ENCODE measurements around the gene EIF2S3.
A peak's percentile ranks its signal among the peaks of the same experiment; 100 is the strongest.
"Not testable (repeated sequence)": the region's sequence is repeated elsewhere in the genome, so short reads cannot be mapped to it uniquely, and the experiment has no call there.

The EIF2S3 gene

DNA sequence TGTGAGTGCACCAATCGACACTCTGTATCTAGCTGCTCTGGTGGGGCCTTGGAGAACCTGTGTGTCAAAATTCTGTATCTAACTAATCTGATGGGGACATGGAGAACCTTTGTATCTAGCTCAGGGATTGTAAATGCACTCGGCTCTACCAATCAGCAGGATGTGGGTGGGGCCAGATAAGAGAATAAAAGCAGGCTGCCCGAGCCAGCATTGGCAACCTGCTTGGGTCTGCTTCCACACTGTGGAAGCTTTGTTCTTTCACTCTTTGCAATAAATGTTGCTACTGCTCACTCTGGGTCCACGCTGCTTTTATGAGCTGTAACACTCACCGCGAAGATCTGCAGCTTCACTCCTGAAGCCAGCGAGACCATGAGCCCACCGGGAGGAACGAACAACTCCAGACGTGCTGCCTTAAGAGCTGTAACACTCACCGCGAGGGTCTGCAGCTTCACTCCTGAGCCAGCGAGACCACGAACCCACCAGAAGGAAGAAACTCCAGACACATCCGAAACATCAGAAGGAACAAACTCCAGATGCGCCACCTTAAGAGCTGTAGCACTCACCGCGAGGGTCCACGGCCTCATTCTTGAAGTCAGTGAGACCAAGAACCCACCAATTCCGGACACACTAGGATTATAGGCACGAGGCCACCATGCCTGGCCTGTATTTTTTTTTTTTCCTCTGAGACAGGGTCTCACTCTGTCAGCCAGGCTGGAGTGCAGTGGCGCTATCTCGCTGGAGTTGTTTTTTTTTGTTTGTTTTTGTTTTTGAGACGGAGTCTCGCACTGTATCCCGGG is 4.0 kb upstream of the EIF2S3 start:
- FAIRE-seq, result not testable (repeated sequence)

DNA sequence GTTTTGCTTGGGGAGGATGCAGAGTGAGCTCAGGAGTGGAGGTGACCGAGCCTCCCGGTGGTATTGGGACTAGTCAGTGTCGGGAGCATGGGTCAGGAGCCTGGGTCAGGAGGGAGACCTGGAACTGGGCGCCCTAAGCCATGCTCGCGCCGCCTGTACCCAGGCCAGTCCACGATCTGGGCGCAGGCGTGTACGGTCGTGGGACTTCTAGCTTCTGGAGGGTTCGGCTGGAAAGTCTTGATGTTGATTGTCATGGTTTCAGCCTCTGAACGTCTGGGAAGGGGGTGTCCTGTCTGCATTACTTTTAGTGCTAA is 244 bp downstream of the EIF2S3 start:
- FAIRE-seq, result no peak

DNA sequence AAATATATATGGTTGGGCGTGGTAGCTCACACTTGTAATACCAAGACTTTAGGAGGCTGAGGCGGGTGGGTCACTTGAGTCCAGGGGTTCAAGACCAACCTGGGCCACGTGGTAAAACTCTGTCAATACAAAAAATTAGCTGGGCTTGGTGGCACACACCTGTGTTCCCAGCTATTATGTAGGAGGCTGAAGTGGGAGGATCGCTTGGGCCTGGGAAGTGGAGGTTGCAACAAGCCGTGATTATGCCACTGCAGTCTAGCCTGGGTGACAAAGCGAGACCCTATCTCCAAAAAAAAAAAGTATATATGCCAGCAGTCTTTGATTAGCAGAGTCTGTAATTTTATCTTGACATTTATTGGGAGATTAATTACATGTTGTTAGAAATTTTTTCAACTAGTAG is 8.7 kb downstream of the EIF2S3 start:
- FAIRE-seq, result no peak

DNA sequence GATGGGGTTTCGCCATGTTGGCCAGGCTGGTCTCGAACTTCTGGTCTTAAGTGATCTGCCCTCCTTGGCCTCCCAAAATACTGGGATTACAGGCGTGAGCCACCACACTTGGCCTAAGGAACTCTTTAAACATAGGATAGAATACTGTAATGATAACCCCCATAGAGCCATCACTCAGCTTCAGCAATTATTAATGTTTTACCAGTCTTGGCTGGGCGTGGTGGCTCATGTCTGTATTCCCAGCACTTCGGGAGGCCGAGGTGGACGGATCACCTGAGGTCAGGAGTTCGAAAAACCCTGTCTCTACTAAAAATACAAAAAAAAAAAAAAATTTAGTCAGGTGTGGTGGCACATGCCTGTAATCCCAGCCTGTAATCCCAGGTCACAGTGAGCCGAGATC is 15.1 kb downstream of the EIF2S3 start:
- FAIRE-seq, result no peak

DNA sequence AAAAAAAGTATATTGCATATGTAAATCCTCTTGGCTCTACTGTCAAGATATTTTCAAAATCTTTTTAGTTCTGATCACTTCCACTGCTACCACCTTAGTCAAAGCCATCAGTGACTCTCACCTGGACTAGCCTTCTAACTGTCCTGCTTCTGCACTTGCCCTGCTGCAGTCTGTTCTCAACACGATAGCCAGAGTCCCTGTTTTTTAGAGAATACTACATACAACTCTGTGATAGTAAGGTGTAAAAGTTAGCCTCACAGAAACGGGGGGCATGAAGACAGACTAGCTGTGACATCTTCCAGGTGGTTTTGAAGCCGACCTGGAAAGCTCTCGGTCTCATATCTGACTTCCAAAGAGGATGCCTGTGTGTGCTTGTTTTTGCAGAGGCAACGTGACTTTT is 24.7 kb downstream of the EIF2S3 start:
- FAIRE-seq, result no peak

DNA sequence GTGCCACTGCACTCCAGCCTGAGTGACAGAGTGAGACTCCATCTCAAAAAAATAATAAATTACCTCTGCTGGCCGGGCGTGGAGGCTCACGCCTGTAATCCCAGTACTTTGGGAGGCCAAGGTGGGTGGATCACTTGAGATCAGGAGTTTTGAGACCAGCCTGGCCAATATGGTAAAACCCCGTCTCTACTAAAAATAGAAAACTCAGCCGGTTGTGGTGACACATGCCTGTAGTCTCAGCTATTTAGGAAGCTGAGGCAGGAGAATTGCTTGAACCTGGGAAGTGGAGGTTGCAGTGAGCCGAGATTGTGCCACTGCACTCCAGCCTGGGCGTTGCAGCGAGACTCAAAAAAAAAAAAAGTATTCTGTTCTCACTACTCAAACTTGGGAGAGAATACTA is 25.5 kb downstream of the EIF2S3 start:
- FAIRE-seq, result not testable (repeated sequence)

DNA sequence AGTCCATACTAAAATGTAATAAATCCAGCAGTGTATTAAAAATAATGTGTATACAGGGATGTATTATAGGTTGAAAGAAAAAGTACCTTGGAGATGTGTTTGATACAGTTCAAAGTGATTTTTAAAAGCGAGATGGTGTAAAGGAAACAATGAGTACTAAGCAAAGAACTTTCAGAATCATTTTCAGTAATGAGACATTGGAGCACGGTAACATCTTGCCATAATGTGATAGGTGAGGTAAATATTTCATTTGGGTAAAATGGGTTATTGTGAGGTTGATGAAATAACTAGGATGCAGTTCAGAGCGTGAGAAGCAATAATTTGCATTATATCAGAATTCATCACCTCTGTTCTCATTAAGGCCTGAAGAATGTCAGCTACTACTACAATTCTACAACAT is 25.9 kb downstream of the EIF2S3 start:
- FAIRE-seq, result no peak

DNA sequence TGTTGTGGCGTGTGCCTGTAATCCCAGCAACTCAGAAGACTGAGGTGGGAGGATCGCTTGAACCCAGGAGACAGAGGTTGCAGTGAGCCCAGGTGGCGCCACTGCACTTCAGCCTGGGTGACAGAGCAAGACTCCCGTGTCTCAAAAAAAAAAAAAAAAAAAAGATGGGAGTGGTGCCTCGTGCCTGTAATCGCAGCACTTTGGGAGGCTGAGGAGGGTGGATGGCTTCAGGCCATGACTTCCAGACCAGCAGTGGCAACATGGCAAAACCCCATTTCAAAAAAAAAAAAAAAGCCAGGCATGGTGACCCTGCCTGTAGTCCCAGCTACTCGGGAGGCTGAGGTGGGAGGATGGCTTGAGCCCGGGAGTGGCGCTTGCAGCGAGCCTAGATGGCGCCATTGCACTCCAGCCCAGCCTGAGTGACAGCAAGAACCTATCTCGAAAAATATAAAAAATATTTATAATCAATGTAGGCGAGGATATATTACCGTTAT is 27.0 kb downstream of the EIF2S3 start:
- peak; percentile 97 for FAIRE-seq

DNA sequence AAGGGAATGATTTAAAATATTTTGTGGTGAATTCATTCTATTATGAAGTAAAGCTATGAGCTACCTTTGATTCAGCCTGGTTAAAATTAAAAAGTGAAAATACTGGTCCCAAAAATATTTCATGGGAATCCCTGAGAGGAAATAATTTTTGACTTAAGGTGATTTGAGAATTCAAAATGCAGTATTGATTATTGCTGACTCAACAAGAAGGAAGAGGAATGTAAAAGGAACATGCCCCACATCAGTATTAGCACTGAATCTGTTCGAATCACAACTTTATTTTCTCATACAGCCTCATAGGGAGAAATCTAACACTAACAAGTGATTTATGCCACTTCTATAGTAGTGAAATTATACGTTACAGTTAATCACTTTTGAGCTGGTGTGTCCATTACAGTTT is 27.7 kb downstream of the EIF2S3 start:
- no peak for FAIRE-seq

DNA sequence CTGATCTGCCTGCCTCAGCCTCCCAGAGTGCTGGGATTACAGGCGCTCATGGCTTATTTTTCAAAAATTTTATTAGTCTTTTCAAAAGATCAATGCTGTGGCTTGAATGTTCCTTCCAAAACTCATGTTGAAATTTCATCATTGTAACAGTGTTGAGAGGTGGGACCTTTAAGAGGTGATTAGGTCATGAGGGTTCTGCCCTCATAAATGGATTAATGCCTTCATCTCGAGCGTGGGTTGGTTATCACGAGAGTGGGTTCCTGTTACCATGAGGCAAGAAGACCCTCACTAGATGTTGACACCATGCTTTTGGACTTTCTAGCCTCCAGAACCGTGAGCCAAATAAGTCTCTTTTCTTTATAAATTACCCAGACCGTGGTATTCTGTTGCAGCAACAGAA is 30.3 kb downstream of the EIF2S3 start:
- peak; percentile 88 for FAIRE-seq

DNA sequence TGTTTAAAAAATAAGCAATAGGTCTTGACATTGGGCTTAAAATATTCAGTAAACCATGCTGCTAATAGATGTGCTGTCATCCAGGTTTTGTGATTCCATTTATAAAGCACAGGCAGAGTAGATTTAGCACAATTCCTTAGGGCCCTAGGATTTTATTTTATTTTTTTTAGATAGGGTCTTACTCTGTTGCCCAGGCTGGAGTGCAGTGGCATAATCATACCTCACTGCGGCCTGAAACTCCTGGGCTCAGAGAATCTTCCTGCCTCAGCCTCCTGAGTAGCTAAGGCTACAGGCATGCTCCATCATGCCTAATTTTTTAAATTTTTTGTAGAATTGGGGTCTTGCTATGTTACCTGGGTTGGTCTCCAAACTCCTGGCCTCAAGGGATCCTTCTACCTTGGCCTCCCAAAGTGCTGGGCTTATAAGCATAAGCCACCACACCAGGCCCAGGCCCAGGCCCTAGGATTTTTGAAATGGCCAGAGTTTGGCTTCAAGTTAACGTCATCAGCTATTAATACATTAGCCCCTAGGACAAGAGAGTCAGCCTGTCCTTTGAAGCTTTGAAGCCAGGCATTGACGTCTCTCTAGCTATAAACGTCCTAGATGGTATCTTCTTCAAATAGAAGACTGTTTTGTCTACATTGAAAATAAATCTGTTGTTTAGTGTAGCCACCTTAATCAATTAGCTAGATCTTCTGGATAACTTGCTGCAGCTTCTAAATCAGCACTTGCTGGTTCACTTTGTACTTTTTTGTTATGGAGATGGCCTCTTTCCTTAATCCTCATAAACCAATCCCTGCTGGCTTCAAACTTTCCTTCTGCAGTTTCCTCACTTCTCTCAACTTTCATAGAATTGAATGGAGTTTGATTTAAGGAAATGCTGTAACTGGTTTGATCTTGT is 35.8 kb downstream of the EIF2S3 start:
- FAIRE-seq, result no peak

DNA sequence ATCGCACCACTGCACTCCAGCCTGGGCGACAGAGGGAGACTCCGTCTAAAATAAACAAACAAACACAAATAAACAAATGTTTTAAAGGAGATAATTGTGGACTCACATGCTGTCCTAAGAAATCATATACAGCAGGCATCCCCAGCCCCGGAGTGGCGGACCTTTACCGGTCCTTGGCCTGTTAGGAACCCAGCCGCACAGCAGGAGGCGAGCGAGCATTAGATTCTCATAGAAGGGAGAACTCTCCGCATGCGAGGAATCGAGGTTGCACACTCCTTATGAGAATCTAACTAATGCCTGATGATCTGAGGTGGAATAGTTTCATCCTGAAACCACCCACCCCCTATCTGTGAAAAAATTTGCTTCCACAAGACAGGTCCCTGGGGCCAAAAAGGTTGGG is 39.0 kb downstream of the EIF2S3 start:
- FAIRE-seq, result no peak

DNA sequence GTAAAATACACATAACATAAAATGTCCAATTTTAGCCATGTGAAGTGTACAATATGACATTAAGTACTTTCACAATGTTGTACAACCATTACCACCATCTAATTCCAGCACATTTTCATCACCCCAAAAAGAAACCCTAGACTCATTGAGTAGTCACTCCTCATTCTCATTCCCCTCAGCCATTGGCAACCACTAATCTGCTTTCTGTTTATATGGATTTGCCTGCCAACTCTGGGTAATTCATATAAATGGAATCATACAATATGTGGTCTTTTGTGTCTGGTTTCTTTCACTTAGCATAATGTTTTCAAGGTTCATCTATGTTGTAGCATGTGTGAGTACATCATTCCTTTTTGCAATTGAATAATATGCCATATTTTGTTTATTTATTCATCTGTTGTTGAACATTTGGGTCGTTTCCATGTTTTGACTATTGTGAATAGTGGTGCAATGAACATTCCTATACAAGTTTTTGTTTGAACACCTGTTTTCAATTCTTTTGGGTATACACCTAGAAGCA is 43.0 kb downstream of the EIF2S3 start:
- no peak for FAIRE-seq

DNA sequence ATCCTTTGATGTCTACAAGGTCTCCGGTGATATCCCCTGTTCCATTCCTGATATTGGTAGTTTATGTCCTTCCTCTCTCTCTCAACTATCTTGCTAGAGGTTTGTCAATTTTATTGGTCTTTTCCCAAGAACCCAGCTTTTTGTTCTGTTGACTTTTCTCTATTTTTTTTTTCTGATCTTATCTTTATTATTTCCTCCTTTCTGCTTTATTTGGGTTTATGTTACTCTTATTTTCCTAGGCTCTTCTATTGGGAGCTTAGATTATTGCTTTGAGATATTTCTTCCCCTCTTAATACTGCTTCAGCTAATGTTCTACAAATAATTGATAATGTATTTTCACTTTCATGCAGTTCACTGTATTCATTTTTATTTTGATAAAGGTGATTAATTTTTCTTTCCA is 44.2 kb downstream of the EIF2S3 start:
- no peak for FAIRE-seq

DNA sequence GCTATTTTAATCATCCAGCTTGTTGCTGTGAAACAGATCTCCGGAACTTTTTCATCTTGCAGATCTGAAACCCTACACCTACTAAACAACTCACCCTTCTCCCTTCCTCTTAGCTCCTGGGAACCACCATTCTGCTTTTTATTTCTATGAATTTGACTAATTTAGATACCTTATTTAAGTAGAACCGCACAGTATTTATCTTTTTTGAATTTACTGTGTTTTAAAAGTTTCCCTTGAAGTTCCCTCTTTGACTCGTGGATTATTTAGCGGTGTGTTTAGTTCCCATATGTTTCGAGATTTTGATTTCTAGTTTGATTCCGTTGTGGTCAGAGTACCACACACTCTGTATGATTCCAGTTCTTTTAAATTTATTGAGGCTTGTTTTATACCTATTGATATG is 44.6 kb downstream of the EIF2S3 start:
- FAIRE-seq, result no peak

DNA sequence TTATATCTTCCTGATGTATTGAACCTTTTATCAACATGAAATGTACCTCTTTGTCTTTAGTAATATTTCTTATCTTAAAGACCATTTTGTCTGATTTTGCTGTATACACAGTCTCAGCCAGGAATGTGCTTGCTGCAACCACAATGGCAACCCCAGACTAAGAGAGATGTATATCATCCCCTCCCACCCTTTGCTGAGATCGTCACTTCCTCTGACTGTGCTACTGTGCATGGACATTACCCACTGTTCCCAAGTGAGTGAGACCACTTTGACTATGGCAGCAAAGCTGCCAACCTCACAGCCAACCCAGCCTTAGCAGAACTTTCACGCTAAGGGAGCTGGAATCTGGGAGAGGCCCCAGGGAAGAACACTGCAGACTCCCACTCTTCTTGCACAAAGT is 46.0 kb downstream of the EIF2S3 start:
- FAIRE-seq, result no peak

DNA sequence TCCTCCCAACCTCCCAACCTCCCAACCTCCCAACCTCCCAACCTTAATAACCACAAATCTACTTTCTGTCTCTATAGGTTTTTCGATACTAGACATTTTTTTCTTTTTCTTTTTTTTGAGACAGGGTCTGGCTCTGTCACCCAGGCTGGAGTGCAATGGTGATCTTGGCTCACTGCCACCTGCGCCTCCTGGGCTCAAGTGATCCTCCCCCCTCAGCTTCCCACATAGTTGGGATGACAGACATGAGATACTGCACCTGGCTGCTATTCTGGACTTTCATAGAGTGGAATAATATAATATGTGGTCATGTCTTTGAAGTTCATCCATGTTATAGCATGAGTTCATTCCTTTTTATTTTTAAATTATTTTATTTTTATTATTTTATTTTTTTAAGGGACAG is 55.3 kb downstream of the EIF2S3 start:
- no peak for FAIRE-seq

DNA sequence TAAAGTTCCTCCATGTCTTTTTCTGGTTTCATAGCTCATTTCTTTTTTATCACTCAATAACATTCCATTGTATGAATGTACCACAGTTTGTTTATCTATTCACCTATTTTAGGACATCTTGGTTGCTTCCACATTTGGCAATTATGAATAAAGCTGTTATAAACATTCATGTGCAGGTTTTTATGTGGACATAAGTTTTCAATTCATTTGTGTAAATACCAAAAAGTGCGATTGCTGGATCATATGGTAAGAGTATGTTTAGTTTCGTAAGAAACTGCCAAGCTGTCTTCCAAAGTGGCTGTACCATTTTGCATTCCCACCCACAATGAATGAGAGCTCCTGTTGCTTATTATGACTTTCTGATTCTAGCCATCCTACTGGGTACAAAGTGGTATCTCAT is 58.4 kb downstream of the EIF2S3 start:
- no peak for FAIRE-seq

DNA sequence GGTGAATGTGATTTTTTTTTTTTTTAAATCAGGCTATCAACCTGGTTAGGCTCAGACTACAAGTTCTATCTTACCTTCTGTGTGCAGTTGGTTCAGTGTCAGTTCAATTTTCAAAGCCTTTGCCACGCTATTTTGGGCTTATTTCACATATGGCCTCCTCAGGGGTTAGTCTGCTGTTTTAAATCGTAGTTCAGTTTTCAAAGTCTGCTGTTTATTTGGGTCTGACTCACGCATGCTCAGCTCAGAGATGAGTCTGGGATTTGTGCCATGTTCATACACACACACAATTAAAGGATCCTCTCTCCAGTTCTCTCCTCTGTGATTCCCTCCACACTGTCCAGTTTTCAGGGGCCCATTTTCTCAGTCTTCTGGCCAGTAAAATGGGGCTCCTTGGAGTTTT is 62.5 kb downstream of the EIF2S3 start:
- no peak for FAIRE-seq

DNA sequence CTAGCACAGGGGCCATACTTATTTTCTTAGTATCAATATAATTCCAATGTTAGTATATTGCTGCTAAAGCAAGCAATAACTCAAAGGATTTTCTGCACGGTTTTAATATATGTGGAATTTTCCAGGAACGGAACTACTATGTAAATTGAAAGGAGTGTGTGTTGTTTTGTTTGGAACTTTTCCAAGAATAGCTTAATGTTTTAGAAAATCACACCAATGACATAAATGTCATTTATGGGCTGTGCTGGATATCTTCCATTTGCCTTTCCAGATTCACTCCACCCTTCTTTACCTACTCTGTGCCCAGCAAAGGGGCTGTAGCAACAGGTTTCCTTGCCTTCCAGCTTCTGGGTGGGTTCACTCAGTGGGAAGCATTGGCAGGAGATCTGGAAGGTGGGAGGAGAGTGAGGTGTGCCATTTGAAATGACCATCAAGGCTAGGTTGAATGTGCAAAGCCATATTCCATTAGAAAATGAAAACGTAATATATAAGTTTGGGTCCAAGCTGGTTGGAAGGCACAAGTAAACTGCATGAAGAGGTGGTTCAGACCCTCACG is 69.6 kb downstream of the EIF2S3 start:
- FAIRE-seq, result peak; percentile 25

DNA sequence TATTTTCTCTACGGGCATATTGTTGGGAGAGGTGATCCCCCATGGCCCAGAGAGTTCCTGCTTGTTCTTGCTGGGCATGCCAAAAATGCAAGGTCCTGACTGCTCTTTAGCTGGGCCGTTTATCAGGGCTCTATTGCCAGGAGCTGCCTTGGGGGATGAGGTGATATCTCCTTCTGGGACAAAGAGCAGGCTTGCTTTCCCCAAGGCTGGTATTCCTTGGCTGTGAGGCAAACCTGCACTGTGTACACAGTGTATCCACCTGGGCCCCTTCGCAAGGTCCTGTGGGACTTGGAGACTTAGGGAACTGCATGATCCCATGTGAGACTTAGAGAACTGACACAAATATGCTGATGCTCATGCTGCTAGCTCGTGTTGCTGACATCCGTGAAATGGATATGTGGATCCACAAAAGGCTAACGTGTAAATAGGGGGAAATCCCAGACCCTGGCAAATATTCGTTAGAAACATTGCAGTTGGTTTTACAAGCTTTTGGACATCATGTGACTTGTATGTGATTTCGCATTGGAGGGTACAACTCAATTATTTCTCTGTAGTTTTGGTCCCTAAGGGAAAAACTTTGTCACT is 70.4 kb downstream of the EIF2S3 start:
- no peak for FAIRE-seq
